Activated T-helper 1 cell treated with anti-CD3 and anti-CD28 coated beads, Interleukin-12 subunit alpha, Interleukin-12 subunit beta, Interleukin-2, Interleukin-4 antibody, amounts not matched to agents 30 ng/mL and 10 ng/mL and 1 ng/mL, durations not matched to agents 14 hours and 24 hours and 36 hours (primary cell): ENCODE measurements around the gene PHACTR4. TPM values are rescaled to one million over a fixed set of nuclear protein-coding genes. Genes with fewer than 3 reads are reported as not detected.
A peak's percentile ranks its signal among the peaks of the same experiment; 100 is the strongest.
"Not testable (repeated sequence)": the region's sequence is repeated elsewhere in the genome, so short reads cannot be mapped to it uniquely, and the experiment has no call there.

ENCODE experiments used
- DNase-seq: peaks from one replicate; pipeline ENCODE4 v3.0.0; 2021; ENCODE audit warnings: low spot score
- H3K27ac Mint-ChIP-seq: one replicate; pipeline ENCODE4 v1.8.0; 2021; ENCODE audit warnings: mild to moderate bottlenecking, mixed read lengths
- H3K27me3 Mint-ChIP-seq: one replicate; pipeline ENCODE4 v1.8.0; 2022; ENCODE audit warnings: mild to moderate bottlenecking, moderate library complexity, mixed read lengths; ENCODE audit not compliant: insufficient read depth
- H3K36me3 Mint-ChIP-seq: one replicate; pipeline ENCODE4 v1.8.0; 2021; ENCODE audit warnings: low read depth, mixed read lengths
- H3K4me1 Mint-ChIP-seq: one replicate; pipeline ENCODE4 v1.8.0; 2021; ENCODE audit warnings: low read depth, mixed read lengths
- H3K4me3 Mint-ChIP-seq: one replicate; pipeline ENCODE4 v1.8.0; 2021; ENCODE audit warnings: mild to moderate bottlenecking, moderate library complexity, mixed read lengths
- H3K9me3 Mint-ChIP-seq: one replicate; pipeline ENCODE4 v1.8.0; 2021; ENCODE audit warnings: mixed read lengths
- intact Hi-C: fragments of 100-400 bp; cut with micrococcal nuclease; formaldehyde crosslinking; loops from one replicate; pipeline ENCODE4 v1.15.1; 2024
- total RNA-seq: library from RNA; stranded (reverse); gene quantifications from 2 replicates; pipeline ENCODE4 v1.2.3, GENCODE V29; 2022

Gene PHACTR4
- total RNA-seq, 1 donor from 2014 or later: 28.9 TPM

- H3K27me3 Mint-ChIP-seq, intact Hi-C loops, DNase-seq, H3K36me3 Mint-ChIP-seq, H3K9me3 Mint-ChIP-seq: not testable (repeated sequence)
- Mint-ChIP-seq H3K27ac (peak overlapping the region; percentile 64), H3K4me3 (peak overlapping the region; percentile 6), H3K4me1 (peaks cover 42% of the 10 kb centered on the region)
Measured at GRCh38 chr1:28448094-28448611, 78.6 kb downstream of the PHACTR4 start.

- peak overlapping the region; percentile 47 for H3K4me3 Mint-ChIP-seq
- peaks cover 42% of the 10 kb centered on the region for H3K4me1 Mint-ChIP-seq
- intact Hi-C loops: loop anchor here (1.0 to 5.0 kb wide), 6 partner anchors 12 to 203 kb away; partner anchors contain the start of genes MED18, PHACTR4 and SESN2
- H3K36me3 Mint-ChIP-seq: peaks cover 4% of the 10 kb centered on the region
- H3K27me3 Mint-ChIP-seq: no peaks in the 10 kb centered on the region
- peak overlapping the region; percentile 88 for H3K27ac Mint-ChIP-seq
- H3K9me3 Mint-ChIP-seq: no peaks in the 10 kb centered on the region
- DNase-seq: peak; percentile 49
Measured at GRCh38 chr1:28449904-28450303, 80.4 kb downstream of the PHACTR4 start.

GRCh38 chr1:28450561-28450960 lies 81.0 kb downstream of the PHACTR4 start:
- Mint-ChIP-seq H3K27ac (peak overlapping the region; percentile 88), H3K36me3 (peaks cover 2% of the 10 kb centered on the region), H3K27me3 (no peaks in the 10 kb centered on the region), H3K9me3 (no peaks in the 10 kb centered on the region), H3K4me3 (peak overlapping the region; percentile 47), H3K4me1 (peaks cover 45% of the 10 kb centered on the region)
- intact Hi-C loops: loop anchor here (1.0 to 5.0 kb wide), 6 partner anchors 12 to 203 kb away; partner anchors contain the start of genes MED18, PHACTR4 and SESN2
- peak; percentile 14 for DNase-seq

GRCh38 chr1:28451011-28451410 lies 81.5 kb downstream of the PHACTR4 start:
- Mint-ChIP-seq H3K9me3 (no peaks in the 10 kb centered on the region), H3K27me3 (no peaks in the 10 kb centered on the region), H3K4me1 (peaks cover 49% of the 10 kb centered on the region), H3K4me3 (peak overlapping the region; percentile 20), H3K27ac (peak overlapping the region; percentile 86), H3K36me3 (peaks cover 2% of the 10 kb centered on the region)
- intact Hi-C loops: loop anchor here (5.0 kb wide), 3 partner anchors 84 to 204 kb away; partner anchors contain the start of genes MED18 and PHACTR4
- no peak for DNase-seq

GRCh38 chr1:28456078-28456477 lies 86.5 kb downstream of the PHACTR4 start:
- H3K27ac Mint-ChIP-seq: peak overlapping the region; percentile 82
- H3K36me3 Mint-ChIP-seq: peaks cover 12% of the 10 kb centered on the region
- intact Hi-C loops: no loop called here
- H3K9me3 Mint-ChIP-seq: no peaks in the 10 kb centered on the region
- peak overlapping the region; percentile 49 for H3K4me3 Mint-ChIP-seq
- peaks cover 24% of the 10 kb centered on the region for H3K4me1 Mint-ChIP-seq
- peak; percentile 8 for DNase-seq
- no peaks in the 10 kb centered on the region for H3K27me3 Mint-ChIP-seq

GRCh38 chr1:28457678-28458077 lies 88.1 kb downstream of the PHACTR4 start:
- H3K4me1 Mint-ChIP-seq: peaks cover 20% of the 10 kb centered on the region
- no peak overlapping the region for H3K27ac Mint-ChIP-seq
- no peak overlapping the region for H3K4me3 Mint-ChIP-seq
- peaks cover 12% of the 10 kb centered on the region for H3K36me3 Mint-ChIP-seq
- DNase-seq: no peak
- intact Hi-C loops: no loop called here
- no peaks in the 10 kb centered on the region for H3K27me3 Mint-ChIP-seq
- H3K9me3 Mint-ChIP-seq: no peaks in the 10 kb centered on the region

- H3K36me3 Mint-ChIP-seq: peaks cover 12% of the 10 kb centered on the region
- peaks cover 20% of the 10 kb centered on the region for H3K4me1 Mint-ChIP-seq
- no peaks in the 10 kb centered on the region for H3K27me3 Mint-ChIP-seq
- H3K27ac Mint-ChIP-seq: no peak overlapping the region
- no peak for DNase-seq
- no peaks in the 10 kb centered on the region for H3K9me3 Mint-ChIP-seq
- intact Hi-C loops: no loop called here
- H3K4me3 Mint-ChIP-seq: no peak overlapping the region
Measured at GRCh38 chr1:28458237-28459228, 89.0 kb downstream of the PHACTR4 start.

- peak overlapping the region; percentile 8 for H3K27ac Mint-ChIP-seq
- no peak for DNase-seq
- no peaks in the 10 kb centered on the region for H3K27me3 Mint-ChIP-seq
- H3K36me3 Mint-ChIP-seq: peaks cover 16% of the 10 kb centered on the region
- peaks cover 16% of the 10 kb centered on the region for H3K4me1 Mint-ChIP-seq
- intact Hi-C loops: no loop called here
- H3K4me3 Mint-ChIP-seq: no peak overlapping the region
- no peaks in the 10 kb centered on the region for H3K9me3 Mint-ChIP-seq
Measured at GRCh38 chr1:28466226-28466778, 96.8 kb downstream of the PHACTR4 start.

- Mint-ChIP-seq H3K9me3 (no peaks in the 10 kb centered on the region), H3K4me3 (no peak overlapping the region), H3K27ac (no peak overlapping the region), H3K4me1 (peaks cover 15% of the 10 kb centered on the region), H3K27me3 (no peaks in the 10 kb centered on the region), H3K36me3 (peaks cover 25% of the 10 kb centered on the region)
- no peak for DNase-seq
- intact Hi-C loops: loop anchor here (5.0 kb wide), 1 partner anchor 63 kb away; no protein-coding TSS in a partner anchor
Measured at GRCh38 chr1:28470146-28470545, 100.6 kb downstream of the PHACTR4 start.

- H3K27ac Mint-ChIP-seq, DNase-seq, H3K27me3 Mint-ChIP-seq, H3K9me3 Mint-ChIP-seq, H3K4me1 Mint-ChIP-seq, H3K4me3 Mint-ChIP-seq, intact Hi-C loops: not testable (repeated sequence)
- H3K36me3 Mint-ChIP-seq: peaks cover 23% of the 10 kb centered on the region
Measured at GRCh38 chr1:28479497-28479896, 110.0 kb downstream of the PHACTR4 start.

GRCh38 chr1:28480308-28480707 lies 110.8 kb downstream of the PHACTR4 start:
- Mint-ChIP-seq H3K4me1 (no peaks in the 10 kb centered on the region), H3K36me3 (peaks cover 19% of the 10 kb centered on the region), H3K27me3 (no peaks in the 10 kb centered on the region), H3K9me3 (no peaks in the 10 kb centered on the region), H3K4me3 (no peak overlapping the region), H3K27ac (no peak overlapping the region)
- no peak for DNase-seq
- intact Hi-C loops: no loop called here

- no peak overlapping the region for H3K27ac Mint-ChIP-seq
- no peak for DNase-seq
- H3K27me3 Mint-ChIP-seq: no peaks in the 10 kb centered on the region
- no peak overlapping the region for H3K4me3 Mint-ChIP-seq
- H3K4me1 Mint-ChIP-seq: no peaks in the 10 kb centered on the region
- peaks cover 13% of the 10 kb centered on the region for H3K36me3 Mint-ChIP-seq
- intact Hi-C loops: no loop called here
- no peaks in the 10 kb centered on the region for H3K9me3 Mint-ChIP-seq
Measured at GRCh38 chr1:28482138-28482537, 112.6 kb downstream of the PHACTR4 start.

- H3K27me3 Mint-ChIP-seq: no peaks in the 10 kb centered on the region
- intact Hi-C loops: no loop called here
- no peak overlapping the region for H3K27ac Mint-ChIP-seq
- DNase-seq: no peak
- no peaks in the 10 kb centered on the region for H3K9me3 Mint-ChIP-seq
- H3K4me1 Mint-ChIP-seq: no peaks in the 10 kb centered on the region
- peaks cover 12% of the 10 kb centered on the region for H3K36me3 Mint-ChIP-seq
- no peak overlapping the region for H3K4me3 Mint-ChIP-seq
Measured at GRCh38 chr1:28482702-28483101, 113.2 kb downstream of the PHACTR4 start.
